Endodermal cell (in vitro differentiated cells): ENCODE results near the gene SLC25A21. TPM values are rescaled to one million over a fixed set of nuclear protein-coding genes. Genes with fewer than 3 reads are reported as not detected.

Experiments used
- DNase-seq: peaks from one replicate; pipeline ENCODE4 v3.0.0-alpha.2; 2017
- H3K27ac ChIP-seq: 2 replicates; pipeline ENCODE4 v1.5.1; 2013; ENCODE audit warnings: mild to moderate bottlenecking, low read depth, low read length, moderate library complexity
- H3K27me3 ChIP-seq: 2 replicates; pipeline ENCODE4 v1.6.1; 2013; ENCODE audit warnings: mild to moderate bottlenecking, low read length, moderate library complexity; ENCODE audit not compliant: insufficient read depth, control insufficient read depth, poor library complexity, severe bottlenecking
- H3K36me3 ChIP-seq: 2 replicates; pipeline ENCODE4 v1.7.0; 2013; ENCODE audit warnings: mild to moderate bottlenecking, low read length, moderate library complexity; ENCODE audit not compliant: control insufficient read depth, insufficient read depth
- H3K4me1 ChIP-seq: one replicate; pipeline ENCODE4 v1.7.0; 2013; ENCODE audit warnings: low read length; ENCODE audit not compliant: control insufficient read depth, insufficient read depth
- H3K4me3 ChIP-seq: 2 replicates; pipeline ENCODE4 v1.5.1; 2013; ENCODE audit warnings: mild to moderate bottlenecking, low read length, moderate library complexity
- H3K9ac ChIP-seq: 2 replicates; pipeline ENCODE4 v1.6.1; 2013; ENCODE audit warnings: mild to moderate bottlenecking, low read length, moderate library complexity; ENCODE audit not compliant: poor library complexity, severe bottlenecking; ENCODE audit errors: extremely low read depth
- H3K9me3 ChIP-seq: 2 replicates; pipeline ENCODE4 v1.6.1; 2013; ENCODE audit warnings: mild to moderate bottlenecking, low read length, moderate library complexity; ENCODE audit not compliant: control insufficient read depth
- H3K27ac Mint-ChIP-seq: 2 replicates; pipeline ENCODE4 v1.8.0; 2020; ENCODE audit warnings: mixed read lengths
- H3K27me3 Mint-ChIP-seq: 2 replicates; pipeline ENCODE4 v1.8.0; 2021; ENCODE audit warnings: mild to moderate bottlenecking, mixed read lengths; ENCODE audit not compliant: insufficient read depth
- H3K36me3 Mint-ChIP-seq: 2 replicates; pipeline ENCODE4 v1.8.0; 2020; ENCODE audit warnings: low read depth, mixed read lengths
- H3K4me1 Mint-ChIP-seq: 2 replicates; pipeline ENCODE4 v1.8.0; 2020; ENCODE audit warnings: mixed read lengths
- H3K4me3 Mint-ChIP-seq: 2 replicates; pipeline ENCODE4 v1.8.0; 2020; ENCODE audit warnings: mild to moderate bottlenecking, moderate library complexity, mixed read lengths
- H3K9me3 Mint-ChIP-seq: 2 replicates; pipeline ENCODE4 v1.8.0; 2020; ENCODE audit warnings: mild to moderate bottlenecking, mixed read lengths
- CTCF ChIP-seq: fragments of 200-600 bp; sonication (generic); conservative IDR thresholded peaks from 2 replicates; pipeline ENCODE4 v1.5.0; 2021; ENCODE audit warnings: antibody characterized with exemption, mild to moderate bottlenecking
- WGBS, 2 experiments: methylation state at CpG; one replicate each; pipeline versions ENCODE4 v1.1.5 to v1.1.7; 2013; ENCODE audit warnings: missing lambda C conversion rate in 2 of 2, mixed read lengths in 1 of 2; ENCODE audit not compliant: insufficient coverage in 1 of 2, insufficient read length in 1 of 2; 5-methylcytosine and 5-hydroxymethylcytosine counted together
- total RNA-seq, 2 donors: library from RNA; stranded (reverse); fragmentation: NEBNext Ultra II Directional in 1 of 2; extraction: Animal tissue kit (Norgen Biotek cat#: 25700) in 1 of 2; gene quantifications; 2 replicates in 1 of 2; 3 replicates in 1 of 2; pipeline ENCODE4 v1.2.1, GENCODE V29; 2021

The SLC25A21 gene
- total RNA-seq, 2 donors from 2014 or later = 1.9 TPM

GRCh38 chr14:36870776-36871175, 301.6 kb downstream of the SLC25A21 start:
- Histone ChIP-seq H3K27ac (no peak overlapping the region), H3K4me1 (no peaks in the 10 kb centered on the region), H3K27me3 (no peaks in the 10 kb centered on the region), H3K9ac (no peak overlapping the region), H3K4me3 (no peak overlapping the region), H3K36me3 (no peaks in the 10 kb centered on the region), H3K9me3 (no peaks in the 10 kb centered on the region)
- WGBS, 2 experiments = 72 to 90% methylated on average over 2 to 5 of the region's 5 CpGs
- H3K27ac Mint-ChIP-seq = no peak overlapping the region
- H3K27me3 Mint-ChIP-seq = no peaks in the 10 kb centered on the region
- no peaks in the 10 kb centered on the region for H3K9me3 Mint-ChIP-seq
- no peak overlapping the region for H3K4me3 Mint-ChIP-seq
- no peak for DNase-seq
- TF ChIP-seq CTCF = no peak
- H3K4me1 Mint-ChIP-seq = peaks cover 8% of the 10 kb centered on the region
- no peaks in the 10 kb centered on the region for H3K36me3 Mint-ChIP-seq

DNA sequence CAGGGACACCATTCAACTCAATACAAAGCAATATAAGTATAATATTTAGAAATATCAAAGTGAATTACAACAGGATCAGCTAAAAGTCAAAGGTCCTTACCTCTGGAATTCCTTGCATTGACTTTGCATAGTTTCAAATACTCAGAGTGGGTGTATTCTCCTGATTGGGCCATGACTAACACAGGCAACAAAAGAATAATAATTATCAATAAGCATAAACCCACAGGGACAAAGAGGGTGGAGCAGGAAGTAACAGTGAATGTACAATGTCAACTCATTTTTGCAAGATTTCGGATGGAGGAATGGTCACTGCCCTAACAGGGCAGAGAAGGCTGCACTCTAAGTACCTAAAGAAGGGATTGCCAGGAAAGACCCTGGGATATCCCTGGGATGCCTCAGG, 303.3 kb downstream of the SLC25A21 start:
- no peak for TF ChIP-seq CTCF
- no peak overlapping the region for H3K27ac ChIP-seq
- H3K36me3 ChIP-seq = no peaks in the 10 kb centered on the region

DNA sequence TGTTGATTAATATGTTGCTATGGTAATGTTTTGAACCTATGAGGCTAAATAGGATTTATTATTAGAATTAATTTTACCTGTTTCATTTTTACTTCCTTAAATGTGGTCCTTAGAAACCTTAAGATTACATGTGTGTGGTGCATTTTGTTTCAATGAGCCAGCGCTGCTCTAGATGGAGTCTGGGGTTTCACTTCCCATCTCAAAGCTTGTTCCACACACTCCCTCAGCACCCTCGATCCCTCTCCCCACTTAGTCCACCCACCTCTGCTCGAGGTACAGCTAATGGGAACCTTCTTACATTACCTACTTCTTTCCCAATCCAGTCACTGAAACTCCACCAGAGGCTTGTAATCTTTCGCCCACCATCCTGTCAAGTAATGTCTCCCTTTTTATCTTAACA, 305.5 kb downstream of the SLC25A21 start:
- H3K9me3 Mint-ChIP-seq = no peaks in the 10 kb centered on the region
- no peak overlapping the region for H3K4me3 ChIP-seq
- no peak overlapping the region for H3K27ac Mint-ChIP-seq
- H3K27ac ChIP-seq = no peak overlapping the region
- H3K9ac ChIP-seq = no peak overlapping the region
- H3K4me1 ChIP-seq = no peaks in the 10 kb centered on the region
- TF ChIP-seq CTCF = no peak
- H3K36me3 Mint-ChIP-seq = no peaks in the 10 kb centered on the region
- H3K36me3 ChIP-seq = no peaks in the 10 kb centered on the region
- no peaks in the 10 kb centered on the region for H3K27me3 Mint-ChIP-seq
- peaks cover 2% of the 10 kb centered on the region for H3K4me1 Mint-ChIP-seq
- no peak for DNase-seq
- H3K4me3 Mint-ChIP-seq = no peak overlapping the region
- no peaks in the 10 kb centered on the region for H3K27me3 ChIP-seq
- WGBS, 2 experiments = 85 to 89% methylated on average over 3 to 4 of the region's 4 CpGs
- H3K9me3 ChIP-seq = no peaks in the 10 kb centered on the region

More for the DNA sequence above, 303.3 kb downstream of the SLC25A21 start:
- DNase-seq = no peak
- Mint-ChIP-seq H3K4me1 (peaks cover 8% of the 10 kb centered on the region), H3K27ac (no peak overlapping the region), H3K36me3 (no peaks in the 10 kb centered on the region), H3K27me3 (no peaks in the 10 kb centered on the region), H3K4me3 (no peak overlapping the region), H3K9me3 (no peaks in the 10 kb centered on the region)
- Histone ChIP-seq H3K27me3 (no peaks in the 10 kb centered on the region), H3K9me3 (no peaks in the 10 kb centered on the region), H3K4me3 (no peak overlapping the region), H3K4me1 (no peaks in the 10 kb centered on the region), H3K9ac (no peak overlapping the region)
- WGBS, 2 experiments = 93% methylated on average over 1 of the region's 1 CpG; no CpG with 5 or more reads in 1 of the 2 experiments
